ENCODE data around the gene FIBCD1. TPM values are rescaled to one million over a fixed set of nuclear protein-coding genes. Genes with fewer than 3 reads are reported as not detected.

The FIBCD1 gene
- total and polyA plus RNA-seq, 7 donors = 0.01 TPM; not detected in 6

GRCh38 chr9:130868230-130868629 is 70.8 kb downstream of the FIBCD1 start:
- H3K27ac ChIP-seq = no peak overlapping the region
- H3K27me3 ChIP-seq (ENCODE audit: insufficient read depth in 3 of 3, low read length in 2 of 3) = no peaks in the 10 kb centered on the region
- H3K9me3 ChIP-seq = no peaks in the 10 kb centered on the region
- no peak for TF ChIP-seq CTCF (IDR thresholded peaks at IDR 0.05)
- peaks cover 37% of the 10 kb centered on the region for H3K4me1 ChIP-seq
- ATAC-seq (no peak), DNase-seq (no peak)
- H3K4me3 ChIP-seq = no peak overlapping the region
- H3K36me3 ChIP-seq (ENCODE audit: insufficient read depth in 1 of 2, low read depth in 1 of 2) = peaks cover 5 to 53% of the 10 kb centered on the region in 2 donors
- 91 to 95% (median 94%) methylated on average over 3 of the region's 3 CpGs for WGBS, 3 donors
- intact Hi-C loops (cut with DNase I) = loop anchor here in 1 of 2 donors (5.0 kb wide), 1 partner anchor 74 kb away; no protein-coding TSS in a partner anchor

- TF ChIP-seq CTCF (IDR thresholded peaks at IDR 0.05) = no peak
- no peak overlapping the region for H3K27ac ChIP-seq
- H3K4me1 ChIP-seq = peaks cover 30% of the 10 kb centered on the region
- no peak for DNase-seq
- no peak for ATAC-seq
- H3K27me3 ChIP-seq (ENCODE audit: insufficient read depth in 3 of 3, low read length in 2 of 3) = no peaks in the 10 kb centered on the region
- no peak overlapping the region for H3K4me3 ChIP-seq
- no peaks in the 10 kb centered on the region for H3K9me3 ChIP-seq
- 85 to 96% (median 87%) methylated on average over 9 of the region's 9 CpGs for WGBS, 3 donors
- intact Hi-C loops (cut with DNase I) = loop anchor here (2.0 to 5.0 kb wide), 3 partner anchors 71 to 161 kb away; partner anchors contain the start of gene FIBCD1 (in 1 of the 2)
- peaks cover 5 to 53% of the 10 kb centered on the region in 2 donors for H3K36me3 ChIP-seq (ENCODE audit: insufficient read depth in 1 of 2, low read depth in 1 of 2)
Measured at GRCh38 chr9:130867556-130867955, 71.5 kb downstream of the FIBCD1 start.

GRCh38 chr9:130866474-130866965 is 72.5 kb downstream of the FIBCD1 start:
- 49 to 64% (median 53%) methylated on average over 4 of the region's 4 CpGs for WGBS, 3 donors
- peak; percentile 59 to 72 for DNase-seq
- Histone ChIP-seq H3K9me3 (no peaks in the 10 kb centered on the region), H3K36me3 (ENCODE audit: insufficient read depth in 1 of 2, low read depth in 1 of 2) (peaks cover 3 to 50% of the 10 kb centered on the region in 2 donors), H3K27me3 (ENCODE audit: insufficient read depth in 3 of 3, low read length in 2 of 3) (no peaks in the 10 kb centered on the region), H3K4me1 (peaks cover 29% of the 10 kb centered on the region), H3K4me3 (no peak overlapping the region), H3K27ac (no peak overlapping the region)
- peak; percentile 71 to 85 (median 78) for ATAC-seq
- intact Hi-C loops (cut with DNase I) = loop anchor here (2.0 to 5.0 kb wide), 3 partner anchors 72 to 160 kb away; partner anchors contain the start of gene FIBCD1 (in 1 of the 2)
- peak; percentile 67 for TF ChIP-seq CTCF (IDR thresholded peaks at IDR 0.05)

GRCh38 chr9:130865921-130866320 is 73.1 kb downstream of the FIBCD1 start:
- no peak for DNase-seq
- 95 to 99% (median 96%) methylated on average over 3 of the region's 3 CpGs for WGBS, 3 donors
- TF ChIP-seq CTCF (IDR thresholded peaks at IDR 0.05) = no peak
- H3K9me3 ChIP-seq = no peaks in the 10 kb centered on the region
- intact Hi-C loops (cut with DNase I) = loop anchor here (2.0 to 5.0 kb wide), 4 partner anchors 73 to 181 kb away; partner anchors contain the start of gene FIBCD1 (in 1 of the 2)
- H3K27me3 ChIP-seq (ENCODE audit: insufficient read depth in 3 of 3, low read length in 2 of 3) = no peaks in the 10 kb centered on the region
- ATAC-seq = no peak
- no peak overlapping the region for H3K27ac ChIP-seq
- no peak overlapping the region for H3K4me3 ChIP-seq
- H3K36me3 ChIP-seq (ENCODE audit: insufficient read depth in 1 of 2, low read depth in 1 of 2) = peaks cover 3 to 50% of the 10 kb centered on the region in 2 donors
- H3K4me1 ChIP-seq = peaks cover 31% of the 10 kb centered on the region
